Smooth muscle cell (in vitro differentiated cells): Measurements from ENCODE around the gene GRK2. TPM values are rescaled to one million over a fixed set of nuclear protein-coding genes. Genes with fewer than 3 reads are reported as not detected.

Experiments used
- DNase-seq: peaks from one replicate; lab custom pipeline; 2025; ENCODE audit not compliant: unreplicated experiment; lab: John Stamatoyannopoulos, UW
- H2AFZ ChIP-seq: fragments of 200-600 bp; sonication (generic); 2 replicates; pipeline ENCODE4 v1.6.0; 2016; ENCODE audit warnings: antibody characterized with exemption, low read depth, mild to moderate bottlenecking
- H3F3A ChIP-seq: fragments of 200-600 bp; sonication (generic); 2 replicates; pipeline ENCODE4 v1.6.0; 2017; ENCODE audit warnings: antibody characterized with exemption, low read depth
- H3K27ac ChIP-seq: fragments of 200-600 bp; sonication (generic); 2 replicates; pipeline ENCODE4 v1.5.1; 2016; ENCODE audit warnings: low read depth, mild to moderate bottlenecking
- H3K27me3 ChIP-seq: fragments of 200-600 bp; sonication (generic); 2 replicates; pipeline ENCODE4 v1.6.1; 2016; ENCODE audit warnings: low read depth, mild to moderate bottlenecking
- H3K36me3 ChIP-seq: fragments of 200-600 bp; sonication (generic); 2 replicates; pipeline ENCODE4 v1.5.1; 2016; ENCODE audit warnings: low read depth
- H3K4me1 ChIP-seq: fragments of 200-600 bp; sonication (generic); 2 replicates; pipeline ENCODE4 v1.5.1; 2016; ENCODE audit warnings: low read depth
- H3K4me2 ChIP-seq: fragments of 200-600 bp; sonication (generic); 2 replicates; pipeline ENCODE4 v1.6.0; 2016; ENCODE audit warnings: mild to moderate bottlenecking
- H3K4me3 ChIP-seq: fragments of 200-600 bp; sonication (generic); 2 replicates; pipeline ENCODE4 v1.5.1; 2016; ENCODE audit warnings: mild to moderate bottlenecking
- H3K79me2 ChIP-seq: fragments of 200-600 bp; sonication (generic); 2 replicates; pipeline ENCODE4 v1.6.0; 2016; ENCODE audit warnings: low read depth, mild to moderate bottlenecking
- H3K9ac ChIP-seq: fragments of 200-600 bp; sonication (generic); 2 replicates; pipeline ENCODE4 v1.6.0; 2016; ENCODE audit warnings: low read depth
- H3K9me3 ChIP-seq: fragments of 200-600 bp; sonication (generic); replicated peaks from 2 replicates; pipeline ENCODE4 v1.5.1; 2016; ENCODE audit warnings: low read depth
- H4K20me1 ChIP-seq: fragments of 200-600 bp; sonication (generic); 2 replicates; pipeline ENCODE4 v1.6.0; 2016; ENCODE audit warnings: low read depth
- CTCF ChIP-seq: fragments of 200-600 bp; sonication (generic); IDR thresholded peaks from 2 replicates; pipeline ENCODE4 v1.5.1; 2017; ENCODE audit warnings: borderline replicate concordance, mild to moderate bottlenecking, antibody characterized with exemption; ENCODE audit not compliant: insufficient read depth, poor library complexity, severe bottlenecking
- WGBS: methylation state at CpG from one replicate; pipeline ENCODE4 v1.1.7; 2016; ENCODE audit warnings: low lambda C conversion rate; 5-methylcytosine and 5-hydroxymethylcytosine counted together
- polyA plus RNA-seq: library from polyadenylated mRNA; unstranded; fragments of >200 nt; fragmentation: Nextera tagmentation; extraction: Ambion mirVana; gene quantifications from 2 replicates; pipeline ENCODE4 v1.2.1, GENCODE V29; 2016
- total RNA-seq: library from RNA; depleted of rRNA; stranded (reverse); fragments of >200 nt; gene quantifications from 2 replicates; pipeline ENCODE4 v1.2.3, GENCODE V29; 2014

The GRK2 gene
- total and polyA plus RNA-seq, 2 experiments from 2014 or later = 22.2 to 42.5 TPM

- Histone ChIP-seq H3K4me2 (no peak overlapping the region), H3K9me3 (no peaks in the 10 kb centered on the region), H3K27ac (no peak overlapping the region), H3K4me1 (no peaks in the 10 kb centered on the region), H2AFZ (no peak overlapping the region), H3K4me3 (no peak overlapping the region), H3F3A (no peaks in the 10 kb centered on the region), H3K79me2 (no peaks in the 10 kb centered on the region), H3K9ac (no peak overlapping the region), H3K36me3 (no peaks in the 10 kb centered on the region), H4K20me1 (no peaks in the 10 kb centered on the region), H3K27me3 (no peaks in the 10 kb centered on the region)
- DNase-seq = no peak
- TF ChIP-seq CTCF = no peak
- WGBS = 97% methylated on average over 9 of the region's 9 CpGs
These were observed 49.1 kb downstream of the GRK2 start for GRCh38 chr11:67315325-67315909.

- Histone ChIP-seq H3K9ac (peak overlapping the region; percentile 31), H3F3A (no peaks in the 10 kb centered on the region), H3K36me3 (no peaks in the 10 kb centered on the region), H3K4me3 (peak overlapping the region; percentile 74), H3K27me3 (no peaks in the 10 kb centered on the region), H3K9me3 (no peaks in the 10 kb centered on the region), H3K79me2 (no peaks in the 10 kb centered on the region), H2AFZ (peak overlapping the region; percentile 78), H3K4me2 (peak overlapping the region; percentile 91), H4K20me1 (no peaks in the 10 kb centered on the region), H3K27ac (peak overlapping the region; percentile 65), H3K4me1 (no peaks in the 10 kb centered on the region)
- under 1% methylated on average over 10 of the region's 10 CpGs for WGBS
- no peak for TF ChIP-seq CTCF
- no peak for DNase-seq
These were observed 50.6 kb downstream of the GRK2 start for GRCh38 chr11:67316882-67317204.

- WGBS = under 1% methylated on average over 54 of the region's 55 CpGs
- Histone ChIP-seq H3K27ac (peak overlapping the region; percentile 65), H3K9me3 (no peaks in the 10 kb centered on the region), H3K9ac (peak overlapping the region; percentile 75), H3K36me3 (no peaks in the 10 kb centered on the region), H3K4me1 (no peaks in the 10 kb centered on the region), H3F3A (no peaks in the 10 kb centered on the region), H4K20me1 (no peaks in the 10 kb centered on the region), H3K4me3 (peak overlapping the region; percentile 74), H3K27me3 (no peaks in the 10 kb centered on the region), H2AFZ (peak overlapping the region; percentile 78), H3K4me2 (peak overlapping the region; percentile 91), H3K79me2 (no peaks in the 10 kb centered on the region)
- TF ChIP-seq CTCF = peak; percentile 80
- DNase-seq = peak; percentile 94
These were observed 51.1 kb downstream of the GRK2 start for GRCh38 chr11:67317205-67317887.
